COR-L47 (cell line): ENCODE results near the gene LGALS8.
"Not testable (repeated sequence)": the region's sequence is repeated elsewhere in the genome, so short reads cannot be mapped to it uniquely, and the experiment has no call there.

ENCODE experiments used
- DNase-seq: peaks from one replicate; lab custom pipeline; 2025; lab: John Stamatoyannopoulos, UW

LGALS8 gene

GRCh38 chr1:236523704-236524141 is at the start of gene LGALS8:
TSS of gene LGALS8 (plus strand) at chr1:236523982. CDS start at chr1:236526071, 2,089 bp downstream.
- peak; percentile 83 for DNase-seq

GRCh38 chr1:236476019-236476418 is 47.8 kb upstream of the LGALS8 start:
- no peak for DNase-seq

- DNase-seq, result peak; percentile 79
These were observed 42.9 kb upstream of the LGALS8 start for GRCh38 chr1:236480758-236481436.

GRCh38 chr1:236484310-236484971 is 39.3 kb upstream of the LGALS8 start:
- no peak for DNase-seq

GRCh38 chr1:236486356-236487002 is 37.3 kb upstream of the LGALS8 start:
- DNase-seq, result no peak

- not testable (repeated sequence) for DNase-seq
These were observed 34.6 kb upstream of the LGALS8 start for GRCh38 chr1:236489161-236489560.

GRCh38 chr1:236489710-236490377 is 33.9 kb upstream of the LGALS8 start:
- DNase-seq, result peak; percentile 65

- no peak for DNase-seq
These were observed 32.2 kb upstream of the LGALS8 start for GRCh38 chr1:236491469-236492136.

GRCh38 chr1:236492378-236492777 is 31.4 kb upstream of the LGALS8 start:
- DNase-seq, result no peak

GRCh38 chr1:236494082-236494481 is 29.7 kb upstream of the LGALS8 start:
- DNase-seq, result no peak

GRCh38 chr1:236494586-236495466 is 29.0 kb upstream of the LGALS8 start:
- no peak for DNase-seq

GRCh38 chr1:236495467-236496112 is 28.2 kb upstream of the LGALS8 start:
- DNase-seq, result peak; percentile 36

GRCh38 chr1:236497908-236498307 is 25.9 kb upstream of the LGALS8 start:
- no peak for DNase-seq

GRCh38 chr1:236501093-236501492 is 22.7 kb upstream of the LGALS8 start:
- DNase-seq, result no peak

GRCh38 chr1:236502579-236502971 is 21.2 kb upstream of the LGALS8 start:
- no peak for DNase-seq

GRCh38 chr1:236502972-236503639 is 20.7 kb upstream of the LGALS8 start:
- peak; percentile 33 for DNase-seq

GRCh38 chr1:236504338-236504737 is 19.4 kb upstream of the LGALS8 start:
- not testable (repeated sequence) for DNase-seq

- no peak for DNase-seq
These were observed 16.6 kb upstream of the LGALS8 start for GRCh38 chr1:236507022-236507700.

GRCh38 chr1:236508593-236509027 is 15.2 kb upstream of the LGALS8 start:
- no peak for DNase-seq
